Anterior cingulate cortex (tissue), 58 donors: ENCODE results near the gene POLR3C.

Source experiments
- DNase-seq, 58 donors: peaks; one replicate each; lab custom pipeline; 2025; lab: John Stamatoyannopoulos, UW

POLR3C gene

GRCh38 chr1:145863282-145864018 lies 39.5 kb downstream of the POLR3C start:
- no peak for DNase-seq

GRCh38 chr1:145868232-145868631 lies 44.2 kb downstream of the POLR3C start:
- DNase-seq: no peak

- DNase-seq: peak in 46 of 58 donors; percentile 11 to 76 (median 40)
Observed at GRCh38 chr1:145871994-145872924, 48.3 kb downstream of the POLR3C start.

GRCh38 chr1:145874646-145875045 lies 50.6 kb downstream of the POLR3C start:
- no peak for DNase-seq

- DNase-seq: no peak
Observed at GRCh38 chr1:145877923-145878486, 54.0 kb downstream of the POLR3C start.

GRCh38 chr1:145878724-145879123 lies 54.7 kb downstream of the POLR3C start:
- DNase-seq: no peak

- no peak for DNase-seq
Observed at GRCh38 chr1:145879775-145880174, 55.8 kb downstream of the POLR3C start.

GRCh38 chr1:145884675-145885074 lies 60.7 kb downstream of the POLR3C start:
- DNase-seq: no peak

- DNase-seq: peak in 57 of 58 donors; percentile 37 to 88 (median 73)
Observed at GRCh38 chr1:145885738-145886287, 61.8 kb downstream of the POLR3C start, which contains the start of gene ANKRD35. ANKRD35 (minus strand) TSS chr1:145885866; CDS start chr1:145885758, 108 bp downstream.

DNA sequence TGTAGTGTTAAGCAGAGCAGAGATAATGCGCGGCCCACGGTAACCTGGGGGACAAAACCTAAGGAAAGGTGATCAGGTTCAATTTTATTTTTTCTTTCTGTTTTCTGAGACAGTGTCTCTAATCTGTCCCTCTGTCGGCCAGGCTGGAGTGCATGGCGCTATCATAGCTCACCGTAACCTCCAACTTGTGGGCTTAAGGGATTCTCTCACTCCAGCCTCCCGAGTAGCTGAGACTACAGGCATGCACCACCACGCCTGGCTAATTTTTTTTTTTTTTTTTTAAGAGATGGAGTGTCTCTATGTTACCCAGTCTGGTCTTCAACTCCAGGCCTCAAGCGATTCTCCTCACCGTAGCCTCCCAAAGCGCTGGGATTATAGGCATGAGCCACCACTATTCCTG lies 62.4 kb downstream of the POLR3C start:
- DNase-seq: no peak

- DNase-seq: no peak
Observed at GRCh38 chr1:145886816-145887215, 62.8 kb downstream of the POLR3C start.

DNA sequence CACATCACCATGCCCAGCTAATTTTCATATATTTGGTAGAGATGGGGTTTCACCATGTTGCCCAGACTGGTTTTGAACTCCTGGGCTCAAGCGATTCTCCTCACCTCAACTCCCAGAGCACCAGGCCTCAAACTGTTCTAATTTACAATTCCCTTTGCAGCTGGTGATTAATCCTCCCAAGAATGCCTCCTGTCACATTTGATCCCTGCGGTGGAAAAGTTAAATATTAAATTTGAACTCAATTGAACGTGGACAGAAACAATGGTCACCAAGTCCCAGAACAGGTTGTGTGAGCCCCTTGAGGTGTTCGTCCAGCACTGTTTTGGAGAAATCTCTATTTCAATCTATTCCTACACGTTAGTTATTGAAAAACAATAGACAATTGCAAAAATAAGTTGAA lies 63.6 kb downstream of the POLR3C start:
- DNase-seq: no peak

DNA sequence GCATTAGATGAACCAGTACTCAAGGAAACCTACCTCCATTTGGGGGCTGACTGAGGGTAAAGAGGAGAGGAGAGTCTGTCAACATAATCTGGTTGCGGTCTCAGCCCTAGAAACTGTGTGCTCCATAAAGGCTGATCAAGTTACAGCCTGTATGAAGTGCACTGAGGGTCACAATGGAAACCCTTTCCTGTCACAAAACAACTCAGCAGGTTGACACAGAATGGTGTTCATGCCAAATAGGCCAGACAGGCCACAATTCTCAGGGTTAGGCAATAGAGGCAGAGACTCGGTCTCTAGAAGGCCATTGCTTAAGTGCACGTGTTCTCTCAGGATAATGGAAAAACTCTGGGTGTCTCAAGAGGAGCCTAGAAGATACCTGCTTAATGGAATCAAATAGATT lies 65.7 kb downstream of the POLR3C start:
- DNase-seq: no peak

DNA sequence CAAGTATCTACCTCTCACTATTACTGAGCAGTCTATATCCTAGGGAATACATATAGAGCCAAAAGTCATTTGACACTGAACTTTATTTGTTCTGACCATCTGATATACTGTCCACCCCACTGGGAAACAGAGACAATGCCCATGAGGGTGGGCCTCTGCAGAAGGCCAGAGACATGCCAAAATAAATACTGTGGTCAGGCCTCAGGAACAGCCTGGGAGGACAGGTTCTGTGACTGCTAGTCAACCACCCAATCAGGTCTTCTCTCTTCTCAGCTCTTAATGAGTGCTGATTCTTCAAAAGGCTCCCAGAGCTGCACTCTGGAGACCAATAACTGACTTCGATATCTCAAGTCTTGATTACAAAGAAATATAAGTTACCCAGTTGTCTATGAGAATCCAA lies 67.1 kb downstream of the POLR3C start:
- DNase-seq: no peak

DNA sequence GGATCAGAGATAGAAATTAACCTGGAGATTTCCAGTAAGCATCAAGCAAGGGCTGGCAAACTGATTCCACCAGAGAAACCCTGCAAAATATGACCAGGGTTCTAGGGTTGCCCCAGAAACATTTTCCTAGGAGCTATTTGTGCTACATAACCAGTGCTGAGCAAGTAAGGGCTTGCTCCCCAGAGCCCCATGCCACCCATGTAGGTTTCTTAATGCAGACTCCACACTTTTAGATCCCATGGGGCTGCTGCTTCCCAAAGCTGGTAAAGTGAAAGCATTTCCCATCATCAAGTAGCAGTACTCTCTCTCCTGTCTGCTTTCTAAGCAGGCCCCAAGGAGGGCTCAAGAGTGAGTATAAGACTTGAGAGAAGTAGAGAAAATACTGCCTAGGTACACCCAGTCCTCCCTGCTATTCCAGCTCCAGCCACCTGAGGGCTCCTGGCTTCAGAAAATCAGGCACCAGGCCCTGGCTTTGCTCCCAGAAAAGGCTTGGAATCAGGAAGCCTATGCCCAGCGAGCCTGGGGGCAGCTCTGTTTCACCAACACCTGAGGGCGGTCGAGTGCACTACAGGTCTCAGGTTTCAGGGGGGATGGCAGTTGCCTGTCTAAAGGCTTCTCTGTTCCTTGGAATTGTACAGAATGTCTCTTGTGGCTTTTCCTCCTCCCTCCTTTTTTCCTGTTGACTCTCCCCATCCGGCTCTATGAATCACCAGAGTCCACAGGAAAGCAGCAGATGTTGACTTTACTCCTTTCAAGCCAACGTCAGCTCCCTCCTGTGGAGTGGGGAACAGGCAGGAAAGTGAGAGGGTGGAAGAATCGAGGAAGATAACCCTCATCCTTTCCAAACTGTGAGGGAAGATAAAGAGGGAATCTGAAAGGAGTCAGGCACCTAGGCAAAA lies 67.8 kb downstream of the POLR3C start:
- DNase-seq: peak; percentile 17 to 92 (median 83)

GRCh38 chr1:145892486-145893087 lies 68.6 kb downstream of the POLR3C start:
- DNase-seq: peak in 6 of 58 donors; percentile 3 to 42 (median 16)

DNA sequence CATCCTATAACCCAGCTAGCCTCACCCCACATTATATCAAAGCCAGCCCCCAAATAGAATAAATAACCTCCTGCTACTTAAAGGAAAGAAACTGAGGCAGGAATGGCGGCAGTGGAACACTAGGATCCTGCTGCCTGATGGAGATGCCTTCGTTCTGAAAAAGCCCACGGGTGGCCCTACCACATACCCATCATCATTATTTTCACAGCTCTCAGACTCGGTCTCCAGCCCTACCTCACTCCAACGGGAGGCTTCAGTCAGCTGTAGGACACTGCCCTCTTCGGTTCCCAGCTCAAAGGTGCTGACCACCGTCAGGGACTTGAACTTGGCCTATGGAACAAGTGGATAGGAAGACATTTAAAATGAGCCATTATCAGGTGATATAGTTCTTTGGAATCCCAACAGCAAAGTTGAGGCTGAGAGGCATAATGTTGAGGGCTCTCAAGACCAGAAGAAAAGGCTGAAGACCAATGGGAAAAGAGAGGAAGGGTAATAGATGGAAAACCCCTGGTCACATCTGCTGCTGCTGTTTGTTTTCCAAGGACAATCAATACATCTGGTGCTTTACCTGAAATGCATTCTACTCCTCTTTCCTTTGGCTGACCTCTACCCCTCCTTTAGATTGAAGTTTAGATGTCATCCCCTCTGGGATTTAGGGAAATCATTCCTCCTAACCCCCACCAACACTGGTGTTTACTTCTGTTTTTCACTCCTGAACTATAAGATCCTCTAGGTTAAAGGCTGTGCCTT lies 69.5 kb downstream of the POLR3C start:
- DNase-seq: no peak
